ENCODE results near the gene C3orf62.

The C3orf62 gene

DNA sequence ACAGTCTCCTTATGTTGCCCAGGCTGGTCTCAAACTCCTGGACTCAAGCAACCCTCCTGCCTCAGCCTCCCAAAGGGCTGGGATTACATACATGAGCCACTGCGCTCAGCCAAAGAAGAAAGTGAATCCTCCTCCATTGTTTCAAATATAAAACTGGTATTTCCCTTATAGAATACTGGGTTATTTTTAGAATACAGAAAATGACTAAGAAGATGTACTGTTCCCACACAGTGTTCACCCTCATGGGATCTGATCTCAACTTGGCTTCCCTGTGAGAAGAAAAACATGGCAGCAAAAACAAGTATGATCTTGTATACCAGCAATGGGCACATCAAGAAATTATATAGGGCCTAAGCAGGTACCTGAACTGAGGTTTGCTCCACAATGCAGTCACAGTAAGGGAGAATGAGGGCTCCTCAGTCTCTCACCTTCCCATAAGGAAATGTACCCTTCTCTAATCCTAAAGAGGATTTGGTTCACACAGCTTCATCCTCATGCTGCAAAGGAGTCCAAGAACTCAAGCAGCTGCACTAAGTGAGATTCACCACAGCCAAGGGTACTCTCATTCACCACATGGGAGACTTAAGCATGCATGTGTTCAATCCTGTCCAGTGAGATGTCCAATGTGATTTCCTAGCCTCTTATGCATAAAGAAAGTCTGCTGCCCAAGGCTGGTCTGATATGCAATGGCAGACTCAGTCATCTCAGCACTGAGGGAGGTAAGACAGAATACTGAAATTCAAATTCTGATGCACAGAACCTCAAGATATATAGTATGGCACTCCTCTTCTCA is 37.1 kb upstream of the C3orf62 start:
- H3K14ac ChIP-seq (ENCODE audit: low read length in 2 of 2) = no peak overlapping the region
- no peak overlapping the region for H2BK5ac ChIP-seq (ENCODE audit: low read depth, low read length, poor library complexity, severe bottlenecking)
- peak overlapping the region; percentile 53 for H3K9ac ChIP-seq (ENCODE audit: low read length)
- H3K4me2 ChIP-seq (ENCODE audit: low read length, poor library complexity, severe bottlenecking) = no peak overlapping the region
- H4K91ac ChIP-seq (ENCODE audit: low read length) = no peak overlapping the region
- no peak overlapping the region for H2BK120ac ChIP-seq (ENCODE audit: low read depth, low read length)
- H3K9me3 ChIP-seq (ENCODE audit: control insufficient read depth, low read length) = no peaks in the 10 kb centered on the region
- H2AK5ac ChIP-seq (ENCODE audit: low read length, severe bottlenecking) = no peak overlapping the region
- H3K18ac ChIP-seq (ENCODE audit: low read depth in 1 of 2, low read length in 2 of 2) = no peak overlapping the region
- no peak overlapping the region for H2AFZ ChIP-seq (ENCODE audit: low read depth, low read length)
- peak; percentile 40 for DNase-seq
- no peak overlapping the region for H3K27ac ChIP-seq (ENCODE audit: low read length, poor library complexity, severe bottlenecking)
- H2BK15ac ChIP-seq (ENCODE audit: low read depth, poor library complexity, severe bottlenecking) = no peak overlapping the region
- peak overlapping the region in 1 of 2 experiments; percentile 78 for H3K23ac ChIP-seq (ENCODE audit: low read length in 2 of 2)
- H4K8ac ChIP-seq (ENCODE audit: low read length) = no peak overlapping the region
- H3K27me3 ChIP-seq (ENCODE audit: control insufficient read depth in 1 of 2, insufficient read depth in 1 of 2, low read length in 2 of 2) = no peaks in the 10 kb centered on the region
- peaks cover 21% of the 10 kb centered on the region for H3K79me1 ChIP-seq (replicated peaks; ENCODE audit: low read length, poor library complexity, severe bottlenecking)
- WGBS = no CpG with 5 or more reads among the region's 1 CpG
- H3K4me3 ChIP-seq (ENCODE audit: insufficient read depth in 1 of 2, low read depth in 1 of 2, low read length in 2 of 2) = no peak overlapping the region
- no peak overlapping the region for H3K4ac ChIP-seq (ENCODE audit: low read depth in 1 of 2, low read length in 2 of 2)
- H3K36me3 ChIP-seq (ENCODE audit: control insufficient read depth in 1 of 2, insufficient read depth in 2 of 2, low read depth in 1 of 2, low read length in 2 of 2) = peaks cover 59 to 61% of the 10 kb centered on the region in 2 experiments
- H3K4me1 ChIP-seq (ENCODE audit: control insufficient read depth, insufficient read depth, low read depth, low read length) = no peaks in the 10 kb centered on the region
- no peak overlapping the region for H2BK12ac ChIP-seq (ENCODE audit: low read length in 2 of 2)

- no peak overlapping the region for H3K18ac ChIP-seq (ENCODE audit: low read depth in 1 of 2, low read length in 2 of 2)
- no peak overlapping the region for H2AFZ ChIP-seq (ENCODE audit: low read depth, low read length)
- 94% methylated on average over 3 of the region's 3 CpGs for WGBS
- H3K9me3 ChIP-seq (ENCODE audit: control insufficient read depth, low read length) = no peaks in the 10 kb centered on the region
- H3K4me1 ChIP-seq (ENCODE audit: control insufficient read depth, insufficient read depth, low read depth, low read length) = no peaks in the 10 kb centered on the region
- no peak overlapping the region for H4K8ac ChIP-seq (ENCODE audit: low read length)
- H3K27me3 ChIP-seq (ENCODE audit: control insufficient read depth in 1 of 2, insufficient read depth in 1 of 2, low read length in 2 of 2) = no peaks in the 10 kb centered on the region
- no peak overlapping the region for H3K14ac ChIP-seq (ENCODE audit: low read length in 2 of 2)
- no peak for DNase-seq
- H2BK120ac ChIP-seq (ENCODE audit: low read depth, low read length) = no peak overlapping the region
- H2BK5ac ChIP-seq (ENCODE audit: low read depth, low read length, poor library complexity, severe bottlenecking) = no peak overlapping the region
- no peak overlapping the region for H4K91ac ChIP-seq (ENCODE audit: low read length)
- no peak overlapping the region for H2AK5ac ChIP-seq (ENCODE audit: low read length, severe bottlenecking)
- no peak overlapping the region for H3K4ac ChIP-seq (ENCODE audit: low read depth in 1 of 2, low read length in 2 of 2)
- no peak overlapping the region for H3K27ac ChIP-seq (ENCODE audit: low read length, poor library complexity, severe bottlenecking)
- no peak overlapping the region for H3K23ac ChIP-seq (ENCODE audit: low read length in 2 of 2)
- H2BK15ac ChIP-seq (ENCODE audit: low read depth, poor library complexity, severe bottlenecking) = no peak overlapping the region
- no peak overlapping the region for H3K9ac ChIP-seq (ENCODE audit: low read length)
- no peak overlapping the region for H3K4me3 ChIP-seq (ENCODE audit: insufficient read depth in 1 of 2, low read depth in 1 of 2, low read length in 2 of 2)
- peaks cover 50 to 60% of the 10 kb centered on the region in 2 experiments for H3K36me3 ChIP-seq (ENCODE audit: control insufficient read depth in 1 of 2, insufficient read depth in 2 of 2, low read depth in 1 of 2, low read length in 2 of 2)
- H3K4me2 ChIP-seq (ENCODE audit: low read length, poor library complexity, severe bottlenecking) = no peak overlapping the region
- H2BK12ac ChIP-seq (ENCODE audit: low read length in 2 of 2) = no peak overlapping the region
- peaks cover 22% of the 10 kb centered on the region for H3K79me1 ChIP-seq (replicated peaks; ENCODE audit: low read length, poor library complexity, severe bottlenecking)
These were observed 34.3 kb upstream of the C3orf62 start for GRCh38 chr3:49311283-49311682.

DNA sequence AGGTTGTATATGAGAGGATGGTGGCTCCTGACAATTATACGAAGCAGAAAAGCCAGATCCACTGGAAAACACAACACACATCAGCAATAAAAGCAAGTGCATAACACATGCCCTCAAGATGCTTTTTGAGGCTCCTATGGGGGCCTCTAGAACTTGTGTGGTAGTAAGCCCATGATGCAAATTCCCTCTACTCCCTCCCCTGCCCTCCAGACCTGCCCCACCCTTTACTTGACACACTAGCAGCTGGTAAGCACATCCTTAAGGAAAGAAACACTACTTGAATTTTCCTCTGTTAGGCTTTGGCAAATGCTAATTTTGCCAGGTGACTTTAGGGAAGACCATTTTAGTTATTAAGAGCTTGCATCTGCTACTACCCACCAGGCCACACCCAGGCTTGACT is 33.6 kb upstream of the C3orf62 start:
- WGBS = 100% methylated on average over 1 of the region's 1 CpG
- Histone ChIP-seq H2AFZ (ENCODE audit: low read depth, low read length) (no peak overlapping the region), H3K27me3 (ENCODE audit: control insufficient read depth in 1 of 2, insufficient read depth in 1 of 2, low read length in 2 of 2) (no peaks in the 10 kb centered on the region)

GRCh38 chr3:49305608-49306007 is 28.6 kb upstream of the C3orf62 start:
- H3K4ac ChIP-seq (ENCODE audit: low read depth in 1 of 2, low read length in 2 of 2) = no peak overlapping the region
- no peak overlapping the region for H2AFZ ChIP-seq (ENCODE audit: low read depth, low read length)
- no peaks in the 10 kb centered on the region for H3K9me3 ChIP-seq (ENCODE audit: control insufficient read depth, low read length)
- no peak overlapping the region for H3K14ac ChIP-seq (ENCODE audit: low read length in 2 of 2)
- no peak for DNase-seq
- no peak overlapping the region for H3K4me2 ChIP-seq (ENCODE audit: low read length, poor library complexity, severe bottlenecking)
- no peak overlapping the region for H4K8ac ChIP-seq (ENCODE audit: low read length)
- no peak overlapping the region for H2BK15ac ChIP-seq (ENCODE audit: low read depth, poor library complexity, severe bottlenecking)
- H3K27ac ChIP-seq (ENCODE audit: low read length, poor library complexity, severe bottlenecking) = no peak overlapping the region
- no peaks in the 10 kb centered on the region for H3K4me1 ChIP-seq (ENCODE audit: control insufficient read depth, insufficient read depth, low read depth, low read length)
- no peak overlapping the region for H3K23ac ChIP-seq (ENCODE audit: low read length in 2 of 2)
- no peak overlapping the region for H2BK120ac ChIP-seq (ENCODE audit: low read depth, low read length)
- peaks cover 29% of the 10 kb centered on the region for H3K79me1 ChIP-seq (replicated peaks; ENCODE audit: low read length, poor library complexity, severe bottlenecking)
- H3K18ac ChIP-seq (ENCODE audit: low read depth in 1 of 2, low read length in 2 of 2) = no peak overlapping the region
- no peak overlapping the region for H4K91ac ChIP-seq (ENCODE audit: low read length)
- H2BK12ac ChIP-seq (ENCODE audit: low read length in 2 of 2) = no peak overlapping the region
- H3K9ac ChIP-seq (ENCODE audit: low read length) = no peak overlapping the region
- no peaks in the 10 kb centered on the region for H3K27me3 ChIP-seq (ENCODE audit: control insufficient read depth in 1 of 2, insufficient read depth in 1 of 2, low read length in 2 of 2)
- peaks cover 61 to 78% of the 10 kb centered on the region in 2 experiments for H3K36me3 ChIP-seq (ENCODE audit: control insufficient read depth in 1 of 2, insufficient read depth in 2 of 2, low read depth in 1 of 2, low read length in 2 of 2)
- no peak overlapping the region for H2BK5ac ChIP-seq (ENCODE audit: low read depth, low read length, poor library complexity, severe bottlenecking)
- no peak overlapping the region for H3K4me3 ChIP-seq (ENCODE audit: insufficient read depth in 1 of 2, low read depth in 1 of 2, low read length in 2 of 2)
- 97% methylated on average over 5 of the region's 5 CpGs for WGBS
- no peak overlapping the region for H2AK5ac ChIP-seq (ENCODE audit: low read length, severe bottlenecking)

More for the DNA sequence above, 33.6 kb upstream of the C3orf62 start:
- Histone ChIP-seq H2BK120ac (ENCODE audit: low read depth, low read length) (no peak overlapping the region), H3K4me2 (ENCODE audit: low read length, poor library complexity, severe bottlenecking) (no peak overlapping the region), H3K18ac (ENCODE audit: low read depth in 1 of 2, low read length in 2 of 2) (no peak overlapping the region), H3K9me3 (ENCODE audit: control insufficient read depth, low read length) (no peaks in the 10 kb centered on the region), H3K4me1 (ENCODE audit: control insufficient read depth, insufficient read depth, low read depth, low read length) (no peaks in the 10 kb centered on the region), H3K4ac (ENCODE audit: low read depth in 1 of 2, low read length in 2 of 2) (no peak overlapping the region), H3K23ac (ENCODE audit: low read length in 2 of 2) (no peak overlapping the region), H3K14ac (ENCODE audit: low read length in 2 of 2) (no peak overlapping the region), H2BK5ac (ENCODE audit: low read depth, low read length, poor library complexity, severe bottlenecking) (no peak overlapping the region), H3K27ac (ENCODE audit: low read length, poor library complexity, severe bottlenecking) (no peak overlapping the region), H4K91ac (ENCODE audit: low read length) (no peak overlapping the region), H3K36me3 (ENCODE audit: control insufficient read depth in 1 of 2, insufficient read depth in 2 of 2, low read depth in 1 of 2, low read length in 2 of 2) (peaks cover 52 to 64% of the 10 kb centered on the region in 2 experiments), H4K8ac (ENCODE audit: low read length) (no peak overlapping the region), H3K9ac (ENCODE audit: low read length) (no peak overlapping the region), H2BK12ac (ENCODE audit: low read length in 2 of 2) (no peak overlapping the region), H3K79me1 (replicated peaks; ENCODE audit: low read length, poor library complexity, severe bottlenecking) (peaks cover 24% of the 10 kb centered on the region), H2AK5ac (ENCODE audit: low read length, severe bottlenecking) (no peak overlapping the region), H2BK15ac (ENCODE audit: low read depth, poor library complexity, severe bottlenecking) (no peak overlapping the region), H3K4me3 (ENCODE audit: insufficient read depth in 1 of 2, low read depth in 1 of 2, low read length in 2 of 2) (no peak overlapping the region)
- DNase-seq = no peak

All from mesenchymal stem cell (in vitro differentiated cells and primary cell).